Measurements from ENCODE around the gene FGD2.
"Not testable (repeated sequence)": the region's sequence is repeated elsewhere in the genome, so short reads cannot be mapped to it uniquely, and the experiment has no call there.

Gene FGD2

GRCh38 chr6:36990401-36990800 is 15.1 kb upstream of the FGD2 start:
- not testable (repeated sequence) for DNase-seq (ENCODE audit: low read depth in 3 of 3)

- DNase-seq (ENCODE audit: low read depth in 3 of 3), result no peak
Measured at GRCh38 chr6:36997811-36998722, 7.4 kb upstream of the FGD2 start.

GRCh38 chr6:36998723-36999038 is 6.8 kb upstream of the FGD2 start:
- no peak for DNase-seq (ENCODE audit: low read depth in 3 of 3)

- DNase-seq (ENCODE audit: low read depth in 3 of 3), result no peak
Measured at GRCh38 chr6:36999061-36999750, 6.2 kb upstream of the FGD2 start.

- DNase-seq (ENCODE audit: low read depth in 3 of 3), result no peak
Measured at GRCh38 chr6:36999751-37000125, 5.7 kb upstream of the FGD2 start.

- no peak for DNase-seq (ENCODE audit: low read depth in 3 of 3)
Measured at GRCh38 chr6:37004044-37004980, 1.1 kb upstream of the FGD2 start.

- no peak for DNase-seq (ENCODE audit: low read depth in 3 of 3)
Measured at GRCh38 chr6:37005827-37006567, 542 bp downstream of the FGD2 start.

GRCh38 chr6:37006793-37007339 is 1.4 kb downstream of the FGD2 start:
- no peak for DNase-seq (ENCODE audit: low read depth in 3 of 3)

GRCh38 chr6:37007340-37008043 is 2.0 kb downstream of the FGD2 start:
- DNase-seq (ENCODE audit: low read depth in 3 of 3), result no peak

GRCh38 chr6:37008484-37009465 is 3.3 kb downstream of the FGD2 start:
- DNase-seq (ENCODE audit: low read depth in 3 of 3), result no peak

GRCh38 chr6:37010402-37010892 is 5.0 kb downstream of the FGD2 start:
- no peak for DNase-seq (ENCODE audit: low read depth in 3 of 3)

GRCh38 chr6:37011656-37012378 is 6.4 kb downstream of the FGD2 start:
- no peak for DNase-seq (ENCODE audit: low read depth in 3 of 3)

GRCh38 chr6:37013516-37014491 is 8.3 kb downstream of the FGD2 start:
- no peak for DNase-seq (ENCODE audit: low read depth in 3 of 3)

- DNase-seq (ENCODE audit: low read depth in 3 of 3), result no peak
Measured at GRCh38 chr6:37014667-37015066, 9.2 kb downstream of the FGD2 start.

GRCh38 chr6:37015532-37015931 is 10.1 kb downstream of the FGD2 start:
- DNase-seq (ENCODE audit: low read depth in 3 of 3), result no peak

GRCh38 chr6:37016995-37017394 is 11.5 kb downstream of the FGD2 start:
- no peak for DNase-seq (ENCODE audit: low read depth in 3 of 3)

- no peak for DNase-seq (ENCODE audit: low read depth in 3 of 3)
Measured at GRCh38 chr6:37017606-37018197, 12.2 kb downstream of the FGD2 start.

Data from stimulated activated CD4-positive, alpha-beta T cell treated with anti-CD3 and anti-CD28 coated beads, TNF-alpha, amount 100 ng/mL, for 48 hours (primary cell).